ENCODE results near the gene BGLAP. TPM values are rescaled to one million over a fixed set of nuclear protein-coding genes. Genes with fewer than 3 reads are reported as not detected.
"Not testable (repeated sequence)": the region's sequence is repeated elsewhere in the genome, so short reads cannot be mapped to it uniquely, and the experiment has no call there.

BGLAP gene
- total RNA-seq, 2 experiments from 2014 or later = 0.90 to 2.3 TPM

DNA sequence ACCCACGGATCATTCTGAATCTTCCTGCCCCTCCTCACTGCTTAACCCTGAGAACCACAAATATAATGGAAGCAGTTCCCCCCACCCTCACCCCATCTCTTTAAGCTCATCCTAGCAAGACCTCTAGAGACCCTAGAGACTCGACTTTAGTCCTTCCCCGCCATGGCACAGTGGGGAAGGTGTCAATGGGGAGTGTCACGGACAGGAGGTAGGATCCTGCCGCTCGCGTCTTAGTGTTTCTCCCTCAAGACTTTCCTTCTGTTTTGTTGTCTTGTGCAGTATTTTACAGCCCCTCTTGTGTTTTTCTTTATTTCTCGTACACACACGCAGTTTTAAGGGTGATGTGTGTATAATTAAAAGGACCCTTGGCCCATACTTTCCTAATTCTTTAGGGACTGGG, 29.9 kb upstream of the BGLAP start:
- H3K27ac Mint-ChIP-seq = peak overlapping the region; percentile 96
- peak overlapping the region; percentile 76 for H3K4me3 Mint-ChIP-seq
- ChIA-PET CTCF (interaction anchor here (0.6 to 5.4 kb wide), 10 partner anchors 10 to 1039 kb away, joined by 3 to 78 read pairs (median 4); partner anchors contain the start of genes KRTCAP2 and SLC25A44), POLR2A (interaction anchor here (0.8 to 5.2 kb wide), 12 partner anchors 12 to 289 kb away, joined by 3 to 85 read pairs (median 14); partner anchors contain the start of genes SLC25A44 and SMG5)
- H3K4me1 Mint-ChIP-seq (ENCODE audit: low read depth) = peaks cover 33% of the 10 kb centered on the region
- intact Hi-C loops (cut with micrococcal nuclease) = loop anchor here (2.0 to 5.0 kb wide), 2 partner anchors 71 to 290 kb away; partner anchors contain the start of genes MEF2D and SMG5
- peaks cover 60% of the 10 kb centered on the region for H3K36me3 Mint-ChIP-seq
- H3K27me3 Mint-ChIP-seq = no peaks in the 10 kb centered on the region
- no peak for DNase-seq
- no peaks in the 10 kb centered on the region for H3K9me3 Mint-ChIP-seq

GRCh38 chr1:156212833-156213643, 28.9 kb upstream of the BGLAP start, which contains the start of gene PMF1:
PMF1 (plus strand) TSS chr1:156213007; CDS start chr1:156213016, 9 bp downstream.
- peak; percentile 98 for DNase-seq
- Mint-ChIP-seq H3K4me1 (ENCODE audit: low read depth) (peaks cover 40% of the 10 kb centered on the region), H3K36me3 (peaks cover 56% of the 10 kb centered on the region), H3K27me3 (no peaks in the 10 kb centered on the region), H3K27ac (peak within 1 kb of the TSS; percentile 96), H3K4me3 (peak within 1 kb of the TSS; percentile 76), H3K9me3 (no peaks in the 10 kb centered on the region)
- ChIA-PET POLR2A (interaction anchor here (0.6 to 5.2 kb wide), 17 partner anchors 11 to 288 kb away, joined by 3 to 85 read pairs (median 7); partner anchors contain the start of genes LMNA, SEMA4A, SLC25A44 and SMG5), CTCF (interaction anchor here (0.6 to 5.4 kb wide), 14 partner anchors 9 to 1040 kb away, joined by 3 to 78 read pairs (median 4); partner anchors contain the start of genes KRTCAP2 and SLC25A44)
- intact Hi-C loops (cut with micrococcal nuclease) = loop anchor here (1.0 to 5.0 kb wide), 4 partner anchors 10 to 289 kb away; partner anchors contain the start of genes MEF2D and SMG5

- H3K4me3 Mint-ChIP-seq = peak overlapping the region; percentile 76
- peaks cover 56% of the 10 kb centered on the region for H3K36me3 Mint-ChIP-seq
- ChIA-PET CTCF (interaction anchor here (0.7 to 5.4 kb wide), 8 partner anchors 12 to 147 kb away, joined by 3 to 78 read pairs (median 8); partner anchors contain the start of gene SLC25A44), POLR2A (interaction anchor here (0.6 to 5.2 kb wide), 12 partner anchors 11 to 183 kb away, joined by 3 to 85 read pairs (median 14); partner anchors contain the start of genes LMNA, SEMA4A, SLC25A44 and SMG5)
- intact Hi-C loops (cut with micrococcal nuclease) = loop anchor here (1.0 to 5.0 kb wide), 4 partner anchors 10 to 289 kb away; partner anchors contain the start of genes MEF2D and SMG5
- peaks cover 41% of the 10 kb centered on the region for H3K4me1 Mint-ChIP-seq (ENCODE audit: low read depth)
- peak overlapping the region; percentile 96 for H3K27ac Mint-ChIP-seq
- no peak for DNase-seq
- no peaks in the 10 kb centered on the region for H3K27me3 Mint-ChIP-seq
- H3K9me3 Mint-ChIP-seq = no peaks in the 10 kb centered on the region
Measured at GRCh38 chr1:156213644-156213966, 28.4 kb upstream of the BGLAP start.

GRCh38 chr1:156214024-156214748, 27.8 kb upstream of the BGLAP start:
- CTCF ChIA-PET = interaction anchor here (1.2 to 5.4 kb wide), 4 partner anchors 11 to 117 kb away, joined by 7 to 78 read pairs (median 8); no protein-coding TSS in a partner anchor
- peaks cover 1% of the 10 kb centered on the region for H3K9me3 Mint-ChIP-seq
- H3K36me3 Mint-ChIP-seq = peaks cover 52% of the 10 kb centered on the region
- peak overlapping the region; percentile 96 for H3K27ac Mint-ChIP-seq
- peak; percentile 74 for DNase-seq
- POLR2A ChIA-PET = interaction anchor here (0.6 to 5.2 kb wide), 12 partner anchors 10 to 303 kb away, joined by 3 to 85 read pairs (median 14); partner anchors contain the start of genes LMNA, SEMA4A and SLC25A44
- intact Hi-C loops (cut with micrococcal nuclease) = loop anchor here (1.0 to 5.0 kb wide), 2 partner anchors 21 to 288 kb away; partner anchors contain the start of gene MEF2D
- peak overlapping the region; percentile 76 for H3K4me3 Mint-ChIP-seq
- no peaks in the 10 kb centered on the region for H3K27me3 Mint-ChIP-seq
- peaks cover 43% of the 10 kb centered on the region for H3K4me1 Mint-ChIP-seq (ENCODE audit: low read depth)

GRCh38 chr1:156216361-156217086, 25.5 kb upstream of the BGLAP start:
- DNase-seq; H3K27me3 Mint-ChIP-seq; H3K9me3 Mint-ChIP-seq; intact Hi-C loops (cut with micrococcal nuclease): not testable (repeated sequence)
- H3K36me3 Mint-ChIP-seq = peaks cover 57% of the 10 kb centered on the region
- POLR2A ChIA-PET = interaction anchor here (4.3 to 4.6 kb wide), 2 partner anchors 18 to 119 kb away, joined by 28 to 62 read pairs; no protein-coding TSS in a partner anchor
- H3K4me3 Mint-ChIP-seq = peak overlapping the region; percentile 20
- peaks cover 62% of the 10 kb centered on the region for H3K4me1 Mint-ChIP-seq (ENCODE audit: low read depth)
- H3K27ac Mint-ChIP-seq = peak overlapping the region; percentile 98
- CTCF ChIA-PET = interaction anchor here (2.6 kb wide), 1 partner anchor 119 kb away, joined by 8 read pairs; no protein-coding TSS in a partner anchor

GRCh38 chr1:156217871-156218270, 24.1 kb upstream of the BGLAP start:
- CTCF ChIA-PET = interaction anchor here (0.6 to 1.3 kb wide), 12 partner anchors 8 to 1959 kb away, joined by 3 to 11 read pairs (median 4); no protein-coding TSS in a partner anchor
- no peaks in the 10 kb centered on the region for H3K27me3 Mint-ChIP-seq
- DNase-seq = peak; percentile 64
- intact Hi-C loops (cut with micrococcal nuclease) = loop anchor here (1.0 kb wide), 2 partner anchors 8 to 57 kb away; no protein-coding TSS in a partner anchor
- peaks cover 68% of the 10 kb centered on the region for H3K4me1 Mint-ChIP-seq (ENCODE audit: low read depth)
- peak overlapping the region; percentile 81 for H3K4me3 Mint-ChIP-seq
- POLR2A ChIA-PET = interaction anchor here (0.7 to 3.0 kb wide), 14 partner anchors 8 to 121 kb away, joined by 3 to 27 read pairs (median 4); partner anchors contain the start of genes LMNA, SLC25A44 and SMG5
- H3K36me3 Mint-ChIP-seq = peaks cover 65% of the 10 kb centered on the region
- H3K27ac Mint-ChIP-seq = peak overlapping the region; percentile 98
- peaks cover 3% of the 10 kb centered on the region for H3K9me3 Mint-ChIP-seq

DNA sequence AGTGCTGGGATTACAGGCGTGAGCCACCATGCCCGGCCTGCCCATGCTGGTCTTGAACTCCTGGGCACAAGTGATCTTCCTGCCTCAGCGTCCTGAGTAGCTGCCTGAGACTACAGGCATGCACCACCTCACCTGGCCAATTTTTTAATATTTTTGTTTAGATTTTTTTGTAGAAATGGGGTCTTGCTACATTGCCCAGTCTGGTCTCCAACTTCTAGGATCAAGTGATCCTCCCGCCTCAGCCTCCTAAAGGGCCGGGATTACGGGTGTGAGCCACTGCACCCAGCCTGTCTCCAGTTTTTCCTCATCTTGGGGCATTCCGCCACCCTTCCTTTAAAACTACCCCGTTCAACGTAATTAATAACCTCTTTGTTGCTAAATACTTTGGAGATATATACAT, 21.8 kb upstream of the BGLAP start:
- CTCF ChIA-PET = interaction anchor here (1.3 to 2.0 kb wide), 2 partner anchors 75 to 79 kb away, joined by 5 to 7 read pairs; no protein-coding TSS in a partner anchor
- Mint-ChIP-seq H3K36me3 (peaks cover 61% of the 10 kb centered on the region), H3K27me3 (no peaks in the 10 kb centered on the region), H3K4me1 (ENCODE audit: low read depth) (peaks cover 74% of the 10 kb centered on the region), H3K27ac (peak overlapping the region; percentile 98), H3K4me3 (no peak overlapping the region), H3K9me3 (peaks cover 3% of the 10 kb centered on the region)
- intact Hi-C loops (cut with micrococcal nuclease) = loop anchor here (5.0 to 10.0 kb wide), 2 partner anchors 117 to 275 kb away; partner anchors contain the start of genes CCT3, RXFP4 and TSACC
- DNase-seq = no peak
- POLR2A ChIA-PET = interaction anchor here (1.0 kb wide), 1 partner anchor 124 kb away, joined by 7 read pairs; no protein-coding TSS in a partner anchor

- peak; percentile 45 for DNase-seq
- H3K4me1 Mint-ChIP-seq (ENCODE audit: low read depth) = peaks cover 76% of the 10 kb centered on the region
- no peaks in the 10 kb centered on the region for H3K27me3 Mint-ChIP-seq
- ChIA-PET CTCF (interaction anchor here (0.9 to 6.2 kb wide), 4 partner anchors 10 to 126 kb away, joined by 3 to 70 read pairs (median 6); partner anchors contain the start of gene PMF1), POLR2A (interaction anchor here (0.7 to 6.3 kb wide), 10 partner anchors 9 to 174 kb away, joined by 3 to 85 read pairs (median 5); partner anchors contain the start of genes PMF1, SLC25A44 and SMG5)
- peaks cover 3% of the 10 kb centered on the region for H3K9me3 Mint-ChIP-seq
- peak overlapping the region; percentile 67 for H3K4me3 Mint-ChIP-seq
- H3K36me3 Mint-ChIP-seq = peaks cover 66% of the 10 kb centered on the region
- H3K27ac Mint-ChIP-seq = peak overlapping the region; percentile 98
- intact Hi-C loops (cut with micrococcal nuclease) = loop anchor here (5.0 to 10.0 kb wide), 2 partner anchors 115 to 277 kb away; partner anchors contain the start of genes CCT3, RXFP4 and TSACC
Measured at GRCh38 chr1:156221986-156222692, 19.8 kb upstream of the BGLAP start.

DNA sequence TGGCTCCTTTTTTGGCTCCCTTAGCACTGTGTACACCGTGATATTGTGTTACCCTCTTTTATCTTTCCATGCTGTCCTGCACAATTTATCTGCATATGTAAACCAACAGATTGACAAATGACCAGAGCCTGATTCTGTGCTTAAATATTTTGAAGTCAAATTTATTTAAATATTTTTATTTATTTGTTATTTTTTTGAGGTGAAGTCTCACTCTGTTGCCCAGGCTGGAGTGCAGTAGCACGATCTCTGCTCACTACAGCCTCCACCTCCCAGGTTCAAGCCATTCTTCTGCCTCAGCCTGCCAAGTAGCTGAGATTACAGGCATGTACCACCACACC, 16.3 kb upstream of the BGLAP start:
- intact Hi-C loops (cut with micrococcal nuclease) = loop anchor here (1.0 to 10.0 kb wide), 4 partner anchors 7 to 281 kb away; partner anchors contain the start of genes RXFP4, SMG5 and TMEM79
- H3K4me1 Mint-ChIP-seq (ENCODE audit: low read depth) = peaks cover 58% of the 10 kb centered on the region
- peaks cover 60% of the 10 kb centered on the region for H3K36me3 Mint-ChIP-seq
- ChIA-PET CTCF (interaction anchor here (0.6 to 6.2 kb wide), 27 partner anchors 8 to 144 kb away, joined by 3 to 310 read pairs (median 5); partner anchors contain the start of genes MEX3A, PMF1, SEMA4A and SLC25A44), POLR2A (interaction anchor here (1.0 to 6.3 kb wide), 11 partner anchors 8 to 129 kb away, joined by 3 to 85 read pairs (median 7); partner anchors contain the start of genes PMF1 and SLC25A44)
- H3K27ac Mint-ChIP-seq = peak overlapping the region; percentile 96
- DNase-seq = no peak
- peak overlapping the region; percentile 1 for H3K4me3 Mint-ChIP-seq
- H3K9me3 Mint-ChIP-seq = no peaks in the 10 kb centered on the region
- no peaks in the 10 kb centered on the region for H3K27me3 Mint-ChIP-seq

Data from activated CD4-positive, alpha-beta memory T cell treated with anti-CD3 and anti-CD28 coated beads for 36 hours (primary cell).